Measurements from ENCODE around the gene HOXA5.

HOXA5 gene

DNA sequence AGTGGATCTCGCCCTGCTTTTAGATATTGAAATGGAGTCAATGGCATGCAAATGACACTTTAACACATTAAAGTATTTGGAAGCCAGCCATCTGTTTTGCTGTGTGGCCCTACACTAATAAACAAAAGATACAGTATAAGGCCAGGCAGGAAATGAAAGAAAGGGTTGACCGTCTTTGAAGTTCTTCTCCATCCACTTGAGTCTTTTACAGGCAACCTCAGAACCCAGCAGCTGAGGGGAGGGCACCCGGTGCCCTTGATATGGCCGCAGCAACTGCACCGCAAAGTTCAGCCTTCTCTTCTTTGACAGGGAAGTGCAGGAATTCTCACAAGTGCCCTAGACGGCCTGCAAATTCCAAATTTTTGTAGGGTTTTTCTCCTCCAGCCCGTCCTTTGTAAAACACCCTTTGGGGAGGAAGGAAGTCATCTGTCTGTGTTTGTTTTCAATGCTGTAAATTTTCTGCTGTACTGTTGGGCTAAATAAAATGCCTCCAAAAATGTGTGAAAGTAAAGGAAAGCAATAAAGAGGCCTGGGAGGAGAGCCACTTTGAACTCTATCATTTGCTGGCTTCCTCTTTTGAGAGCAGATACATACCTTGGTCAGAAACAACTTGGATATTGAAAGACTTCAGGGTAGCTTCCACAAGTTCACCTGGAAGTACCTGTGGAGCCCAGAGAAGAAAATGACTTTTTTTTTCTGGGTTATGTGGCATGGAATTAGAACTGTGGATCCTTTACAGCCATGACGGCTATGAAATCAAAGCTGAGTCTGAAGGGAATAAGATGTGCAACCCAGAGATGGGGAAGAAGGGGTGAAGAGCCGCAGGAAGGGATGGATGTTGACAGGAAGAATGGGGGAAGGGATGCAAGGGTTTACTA lies 51.3 kb downstream of the HOXA5 start:
- no peak for DNase-seq

DNA sequence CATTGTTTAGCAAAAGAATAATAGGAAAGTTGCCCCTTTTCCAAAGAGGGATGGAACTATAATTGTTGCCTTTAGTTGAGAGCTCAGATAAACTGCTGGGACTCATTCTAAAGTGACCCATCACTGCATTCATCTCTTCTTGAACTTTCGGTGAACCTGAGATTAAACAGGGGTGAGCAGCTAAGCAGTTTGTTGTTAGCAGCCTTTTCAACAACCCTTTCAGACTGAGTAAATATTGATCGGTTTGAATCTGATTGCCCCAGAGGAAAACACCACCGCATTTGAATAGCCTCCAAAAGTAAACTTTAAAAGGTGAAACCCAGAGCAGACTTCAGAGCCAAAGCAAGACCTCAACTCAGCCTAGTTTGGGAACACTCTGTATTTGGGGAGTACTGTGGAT lies 52.4 kb downstream of the HOXA5 start:
- no peak for DNase-seq

All from stimulated activated CD4-positive, alpha-beta T cell treated with anti-CD3 and anti-CD28 coated beads, Interleukin-12 subunit alpha, Interleukin-12 subunit beta, amount 100 ng/mL, for 4 hours (primary cell).